Stomach smooth muscle (tissue), 2 donors: ENCODE results near the gene SPTBN5.

Source experiments
- H3K27ac ChIP-seq: one replicate; pipeline ENCODE4 v1.7.0; 2013; ENCODE audit warnings: mild to moderate bottlenecking, low read length, inconsistent platforms
- H3K27me3 ChIP-seq, 2 donors: one replicate each; pipeline ENCODE4 v1.7.0; 2013; ENCODE audit warnings: low read length in 2 of 2; ENCODE audit not compliant: insufficient read depth in 2 of 2, control insufficient read depth in 1 of 2
- H3K36me3 ChIP-seq, 2 donors: one replicate each; pipeline ENCODE4 v1.7.0; 2013; ENCODE audit warnings: low read length in 2 of 2; ENCODE audit not compliant: control insufficient read depth in 2 of 2, insufficient read depth in 2 of 2
- H3K4me1 ChIP-seq: one replicate; pipeline ENCODE4 v1.7.0; 2013; ENCODE audit warnings: low read length; ENCODE audit not compliant: control insufficient read depth, insufficient read depth
- H3K4me3 ChIP-seq, 2 donors: one replicate each; pipeline ENCODE4 v1.7.0; 2013; ENCODE audit warnings: low read length in 2 of 2
- H3K9ac ChIP-seq, 2 donors: one replicate each; pipeline ENCODE4 v1.7.0; 2013; ENCODE audit warnings: low read length in 2 of 2, mild to moderate bottlenecking in 1 of 2
- H3K9me3 ChIP-seq, 2 donors: one replicate each; pipeline ENCODE4 v1.7.0; 2013; ENCODE audit warnings: low read length in 2 of 2; ENCODE audit not compliant: control insufficient read depth in 2 of 2
- donor health status: healthy.
- donor health status: Pancreatic carcinoma.

Gene SPTBN5

DNA sequence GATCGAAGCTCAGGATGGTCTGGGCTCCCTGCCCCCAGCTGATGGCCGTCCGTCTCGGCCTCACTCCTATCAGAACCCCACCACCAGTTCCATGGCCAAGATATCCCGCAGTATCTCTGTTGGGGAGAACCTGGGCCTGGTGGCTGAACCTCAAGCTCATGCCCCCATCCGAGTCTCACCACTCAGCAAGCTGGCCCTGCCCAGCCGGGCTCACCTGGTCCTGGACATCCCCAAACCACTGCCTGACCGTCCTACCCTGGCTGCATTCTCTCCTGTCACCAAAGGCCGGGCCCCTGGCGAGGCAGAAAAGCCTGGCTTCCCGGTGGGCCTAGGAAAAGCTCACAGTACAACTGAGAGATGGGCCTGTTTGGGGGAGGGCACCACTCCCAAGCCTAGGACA is 70.4 kb downstream of the SPTBN5 start:
- H3K9ac ChIP-seq = no peak overlapping the region
- H3K9me3 ChIP-seq = no peaks in the 10 kb centered on the region
- no peak overlapping the region for H3K4me3 ChIP-seq
- H3K4me1 ChIP-seq = peaks cover 11% of the 10 kb centered on the region
- no peaks in the 10 kb centered on the region for H3K27me3 ChIP-seq
- peaks cover 44 to 49% of the 10 kb centered on the region in 2 donors for H3K36me3 ChIP-seq
- H3K27ac ChIP-seq = no peak overlapping the region

DNA sequence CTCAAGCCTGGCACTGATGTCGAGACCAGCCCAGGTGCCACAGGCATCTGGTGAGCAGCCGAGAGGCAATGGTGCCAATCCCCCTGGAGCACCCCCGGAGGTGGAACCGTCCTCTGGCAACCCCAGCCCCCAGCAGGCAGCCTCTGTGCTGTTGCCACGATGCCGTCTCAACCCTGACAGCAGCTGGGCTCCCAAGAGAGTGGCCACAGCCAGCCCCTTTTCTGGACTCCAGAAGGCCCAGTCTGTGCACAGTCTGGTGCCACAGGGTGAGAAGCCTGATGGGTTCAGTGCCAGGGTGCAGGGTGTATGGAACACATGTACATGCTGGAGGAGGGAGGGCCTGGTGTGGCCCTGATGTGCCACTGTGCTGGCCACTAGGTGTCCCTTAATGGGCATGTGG is 70.9 kb downstream of the SPTBN5 start:
- H3K9ac ChIP-seq = no peak overlapping the region
- H3K36me3 ChIP-seq = peaks cover 50 to 54% of the 10 kb centered on the region in 2 donors
- H3K27me3 ChIP-seq = no peaks in the 10 kb centered on the region
- peaks cover 7% of the 10 kb centered on the region for H3K4me1 ChIP-seq
- no peaks in the 10 kb centered on the region for H3K9me3 ChIP-seq
- H3K27ac ChIP-seq = no peak overlapping the region
- H3K4me3 ChIP-seq = no peak overlapping the region

DNA sequence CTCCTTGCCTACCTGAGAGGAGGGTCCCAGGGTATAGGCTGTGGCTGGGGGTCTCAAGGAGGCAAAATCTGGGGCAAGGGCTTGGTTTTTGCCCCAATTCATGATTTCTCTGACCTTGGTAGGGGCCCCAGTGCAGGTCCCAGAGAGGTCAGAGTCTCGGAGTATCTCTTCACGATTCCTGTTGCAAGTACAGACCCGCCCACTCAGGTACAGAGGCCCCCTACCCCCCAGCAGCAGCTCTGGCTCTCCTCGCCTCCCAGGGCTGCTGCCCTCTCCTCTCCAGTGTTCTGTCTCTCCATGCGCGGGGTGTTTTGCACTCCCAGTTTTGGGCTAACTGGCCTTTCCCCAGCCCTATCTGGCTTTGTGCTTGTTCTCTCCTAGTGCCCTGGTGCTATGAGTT is 71.4 kb downstream of the SPTBN5 start:
- H3K4me3 ChIP-seq = no peak overlapping the region
- no peaks in the 10 kb centered on the region for H3K9me3 ChIP-seq
- no peak overlapping the region for H3K9ac ChIP-seq
- peaks cover 4% of the 10 kb centered on the region for H3K4me1 ChIP-seq
- H3K27me3 ChIP-seq = no peaks in the 10 kb centered on the region
- peaks cover 55 to 59% of the 10 kb centered on the region in 2 donors for H3K36me3 ChIP-seq
- no peak overlapping the region for H3K27ac ChIP-seq

DNA sequence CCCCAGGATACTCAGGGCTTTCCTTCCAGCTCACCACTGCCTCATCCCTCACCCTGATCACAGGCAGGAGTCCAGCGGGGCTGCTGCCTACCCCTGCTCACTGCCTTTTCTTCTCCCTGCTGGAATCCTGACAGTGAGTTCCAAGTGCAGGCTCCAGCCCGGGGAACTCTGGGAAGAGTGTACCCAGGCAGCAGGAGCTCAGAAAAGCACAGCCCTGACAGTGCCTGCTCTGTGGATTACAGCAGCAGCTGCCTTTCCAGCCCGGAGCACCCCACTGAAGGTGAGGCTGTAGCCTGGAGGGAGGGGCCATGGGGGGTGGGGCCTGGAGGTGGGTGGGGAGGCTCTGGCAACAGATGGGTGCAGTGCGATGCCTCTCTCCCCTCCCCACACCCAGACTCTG is 72.0 kb downstream of the SPTBN5 start:
- Histone ChIP-seq H3K4me3 (no peak overlapping the region), H3K9me3 (no peaks in the 10 kb centered on the region), H3K4me1 (no peaks in the 10 kb centered on the region), H3K9ac (no peak overlapping the region), H3K36me3 (peaks cover 61% of the 10 kb centered on the region in 2 donors), H3K27me3 (no peaks in the 10 kb centered on the region), H3K27ac (no peak overlapping the region)

DNA sequence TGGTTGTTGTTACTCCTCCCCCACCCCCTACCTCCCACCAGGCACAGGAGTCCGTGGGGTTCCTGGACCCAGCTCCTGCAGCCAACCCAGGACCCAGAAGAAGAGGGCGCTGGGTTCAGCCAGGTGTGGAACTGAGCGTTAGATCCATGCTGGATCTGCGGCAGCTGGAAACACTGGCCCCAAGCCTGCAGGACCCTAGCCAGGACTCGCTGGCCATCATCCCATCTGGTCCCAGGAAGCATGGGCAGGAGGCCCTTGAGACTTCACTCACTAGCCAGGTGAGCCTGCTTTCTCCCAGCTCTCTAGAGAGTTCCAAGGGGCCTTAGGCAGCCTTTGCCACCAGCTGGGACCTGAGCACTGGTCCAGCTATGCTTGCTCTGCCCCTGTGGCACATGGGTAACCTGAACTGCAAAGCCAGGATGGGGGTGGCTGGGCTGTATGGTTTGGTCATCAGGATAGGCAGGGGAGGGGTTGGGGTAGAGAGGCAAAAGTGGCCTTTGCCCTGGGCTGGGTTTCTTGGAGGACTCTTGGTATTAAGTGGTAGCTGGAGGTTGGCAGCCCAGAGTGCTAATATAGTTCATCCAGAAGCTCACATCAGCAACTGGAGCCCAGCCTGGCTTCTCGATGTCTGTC is 72.9 kb downstream of the SPTBN5 start:
- peaks cover 59 to 65% of the 10 kb centered on the region in 2 donors for H3K36me3 ChIP-seq

DNA sequence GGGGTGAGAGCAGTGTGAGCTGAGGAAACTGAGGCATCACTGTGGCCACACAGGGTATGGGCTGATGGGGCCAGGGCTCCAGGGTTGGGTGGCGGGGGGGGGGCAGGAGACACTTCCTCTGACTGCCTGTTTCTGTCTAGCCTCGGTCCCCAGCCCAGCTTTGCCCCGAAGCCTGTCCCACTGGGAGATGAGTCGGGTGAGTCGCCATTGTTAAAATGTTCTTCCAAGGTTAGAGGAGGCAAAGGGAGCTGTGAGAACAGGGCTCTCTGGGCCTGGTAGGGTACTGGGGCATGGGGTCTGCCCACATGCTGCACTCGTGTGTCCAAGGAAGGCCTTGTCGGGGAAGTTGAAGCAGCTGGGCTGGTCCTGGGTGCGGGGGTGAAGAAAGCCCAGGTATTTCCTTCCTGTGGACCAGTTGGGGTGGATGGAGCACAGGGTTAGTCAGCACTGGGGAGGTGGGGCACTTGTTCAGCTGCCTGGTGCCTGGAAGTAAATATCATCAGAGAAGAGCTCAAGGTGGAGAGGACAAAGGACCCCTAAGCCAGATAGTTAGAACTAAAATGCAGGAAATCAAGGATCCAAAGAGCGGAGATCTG is 74.3 kb downstream of the SPTBN5 start:
- Histone ChIP-seq H3K27ac (no peak overlapping the region), H3K36me3 (peaks cover 62 to 74% of the 10 kb centered on the region in 2 donors), H3K9me3 (no peaks in the 10 kb centered on the region), H3K27me3 (no peaks in the 10 kb centered on the region), H3K4me1 (no peaks in the 10 kb centered on the region), H3K9ac (no peak overlapping the region), H3K4me3 (no peak overlapping the region)

More for the DNA sequence above, 72.9 kb downstream of the SPTBN5 start:
- H3K9ac ChIP-seq = no peak overlapping the region
- no peaks in the 10 kb centered on the region for H3K4me1 ChIP-seq
- no peak overlapping the region for H3K4me3 ChIP-seq
- no peaks in the 10 kb centered on the region for H3K27me3 ChIP-seq
- H3K9me3 ChIP-seq = no peaks in the 10 kb centered on the region
- H3K27ac ChIP-seq = no peak overlapping the region

DNA sequence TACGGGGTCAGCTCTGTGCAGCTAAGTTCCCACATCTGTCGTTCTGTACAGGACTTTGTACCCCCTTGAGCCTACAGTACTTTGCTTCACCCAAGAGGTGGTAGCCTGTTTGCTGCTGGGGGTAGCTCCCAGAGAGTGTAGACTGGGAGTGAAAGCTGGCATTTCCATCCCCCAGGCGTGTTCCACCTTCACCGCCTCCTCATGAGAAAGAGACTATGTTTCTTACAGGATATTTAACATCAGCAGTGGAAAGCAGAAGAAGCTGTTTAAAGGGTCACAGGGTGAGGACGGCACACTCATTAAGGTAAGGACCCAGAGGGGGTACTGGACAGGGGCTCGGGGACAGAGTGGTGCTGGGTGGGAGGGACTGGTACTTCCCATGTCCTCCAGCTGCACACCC is 76.1 kb downstream of the SPTBN5 start:
- peaks cover 49 to 77% of the 10 kb centered on the region in 2 donors for H3K36me3 ChIP-seq
- no peaks in the 10 kb centered on the region for H3K4me1 ChIP-seq
- no peaks in the 10 kb centered on the region for H3K9me3 ChIP-seq
- no peak overlapping the region for H3K4me3 ChIP-seq
- no peaks in the 10 kb centered on the region for H3K27me3 ChIP-seq
- no peak overlapping the region for H3K27ac ChIP-seq
- no peak overlapping the region for H3K9ac ChIP-seq

DNA sequence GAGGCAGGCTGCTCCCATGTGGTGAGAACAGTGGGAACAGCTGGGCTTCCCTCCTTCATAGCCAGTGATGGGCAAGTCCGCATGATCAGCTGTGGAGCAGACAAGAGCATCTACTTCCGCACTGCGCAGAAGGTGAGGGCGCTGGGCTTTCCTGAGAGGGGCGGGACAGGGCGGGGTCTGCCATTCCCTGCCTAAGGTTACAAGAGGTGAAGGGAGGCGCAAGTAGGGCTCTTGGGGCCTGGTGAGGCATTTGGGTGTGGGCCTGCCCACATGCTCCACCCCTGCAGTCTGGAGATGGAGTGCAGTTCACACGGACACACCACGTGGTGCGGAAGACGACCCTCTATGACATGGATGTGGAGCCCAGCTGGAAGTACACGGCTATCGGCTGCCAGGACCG is 76.5 kb downstream of the SPTBN5 start:
- no peaks in the 10 kb centered on the region for H3K9me3 ChIP-seq
- H3K27ac ChIP-seq = no peak overlapping the region
- no peak overlapping the region for H3K4me3 ChIP-seq
- peaks cover 46 to 76% of the 10 kb centered on the region in 2 donors for H3K36me3 ChIP-seq
- no peak overlapping the region for H3K9ac ChIP-seq
- no peaks in the 10 kb centered on the region for H3K27me3 ChIP-seq
- no peaks in the 10 kb centered on the region for H3K4me1 ChIP-seq

DNA sequence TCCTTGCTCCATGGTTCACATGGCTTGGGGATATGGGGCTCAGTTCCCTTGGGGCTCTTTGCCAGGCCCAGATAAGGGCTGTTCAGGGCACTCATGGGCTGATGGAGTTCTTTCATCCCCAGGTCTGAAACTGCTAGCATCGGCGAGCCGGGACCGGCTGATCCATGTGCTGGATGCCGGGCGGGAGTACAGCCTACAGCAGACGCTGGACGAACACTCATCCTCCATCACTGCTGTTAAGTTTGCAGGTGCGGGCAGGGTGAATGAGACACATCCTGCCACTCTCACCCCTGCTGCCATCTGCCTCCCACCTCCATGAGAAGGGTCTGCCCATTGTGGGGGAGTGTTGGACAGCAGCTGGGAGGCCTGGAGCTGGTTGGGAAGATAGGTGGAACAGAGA is 77.1 kb downstream of the SPTBN5 start:
- Histone ChIP-seq H3K4me1 (no peaks in the 10 kb centered on the region), H3K9me3 (no peaks in the 10 kb centered on the region), H3K36me3 (peaks cover 46 to 75% of the 10 kb centered on the region in 2 donors), H3K27me3 (no peaks in the 10 kb centered on the region), H3K27ac (no peak overlapping the region), H3K9ac (no peak overlapping the region), H3K4me3 (no peak overlapping the region)

DNA sequence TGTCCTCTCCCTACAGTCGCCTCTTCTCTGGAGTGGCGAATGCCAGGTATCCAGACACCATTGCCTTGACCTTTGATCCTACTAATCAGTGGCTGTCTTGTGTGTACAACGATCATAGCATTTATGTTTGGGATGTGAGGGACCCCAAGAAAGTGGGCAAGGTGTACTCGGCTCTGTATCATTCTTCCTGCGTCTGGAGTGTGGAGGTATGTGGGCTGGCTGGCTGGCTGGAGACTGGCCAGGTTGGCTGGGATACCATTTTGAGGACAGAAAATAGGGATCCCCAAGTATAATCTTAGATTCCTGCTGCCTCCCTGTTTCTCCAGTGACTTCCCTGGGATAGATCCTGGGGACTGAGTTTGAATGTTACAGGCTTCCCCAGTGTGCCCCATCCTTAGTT is 79.3 kb downstream of the SPTBN5 start:
- Histone ChIP-seq H3K9me3 (no peaks in the 10 kb centered on the region), H3K27me3 (no peaks in the 10 kb centered on the region), H3K36me3 (peaks cover 29 to 59% of the 10 kb centered on the region in 2 donors), H3K4me3 (no peak overlapping the region), H3K27ac (no peak overlapping the region), H3K9ac (no peak overlapping the region), H3K4me1 (peaks cover 8% of the 10 kb centered on the region)

DNA sequence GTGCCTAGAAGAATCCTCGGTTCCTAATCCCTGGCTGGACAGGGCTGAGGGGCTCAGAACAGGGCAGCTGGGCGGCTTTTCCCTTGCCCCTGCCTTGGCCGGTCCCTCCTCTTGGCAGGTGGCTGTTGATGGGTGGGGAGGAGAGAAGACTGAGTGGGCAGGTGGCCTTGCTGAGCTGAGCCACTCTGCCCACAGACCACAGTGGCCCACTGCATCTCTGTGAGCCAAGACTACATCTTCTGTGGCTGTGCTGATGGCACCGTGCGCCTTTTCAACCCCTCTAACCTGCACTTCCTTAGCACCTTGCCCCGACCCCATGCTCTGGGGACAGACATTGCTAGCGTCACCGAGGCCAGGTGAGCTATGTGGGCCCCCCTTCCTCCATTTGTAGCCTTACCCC is 80.4 kb downstream of the SPTBN5 start:
- Histone ChIP-seq H3K36me3 (peaks cover 19 to 48% of the 10 kb centered on the region in 2 donors), H3K4me3 (no peak overlapping the region), H3K27ac (no peak overlapping the region), H3K4me1 (peaks cover 8% of the 10 kb centered on the region), H3K9me3 (no peaks in the 10 kb centered on the region), H3K9ac (no peak overlapping the region), H3K27me3 (no peaks in the 10 kb centered on the region)
